Measurements from ENCODE around the gene ETHE1.

The ETHE1 gene

DNA sequence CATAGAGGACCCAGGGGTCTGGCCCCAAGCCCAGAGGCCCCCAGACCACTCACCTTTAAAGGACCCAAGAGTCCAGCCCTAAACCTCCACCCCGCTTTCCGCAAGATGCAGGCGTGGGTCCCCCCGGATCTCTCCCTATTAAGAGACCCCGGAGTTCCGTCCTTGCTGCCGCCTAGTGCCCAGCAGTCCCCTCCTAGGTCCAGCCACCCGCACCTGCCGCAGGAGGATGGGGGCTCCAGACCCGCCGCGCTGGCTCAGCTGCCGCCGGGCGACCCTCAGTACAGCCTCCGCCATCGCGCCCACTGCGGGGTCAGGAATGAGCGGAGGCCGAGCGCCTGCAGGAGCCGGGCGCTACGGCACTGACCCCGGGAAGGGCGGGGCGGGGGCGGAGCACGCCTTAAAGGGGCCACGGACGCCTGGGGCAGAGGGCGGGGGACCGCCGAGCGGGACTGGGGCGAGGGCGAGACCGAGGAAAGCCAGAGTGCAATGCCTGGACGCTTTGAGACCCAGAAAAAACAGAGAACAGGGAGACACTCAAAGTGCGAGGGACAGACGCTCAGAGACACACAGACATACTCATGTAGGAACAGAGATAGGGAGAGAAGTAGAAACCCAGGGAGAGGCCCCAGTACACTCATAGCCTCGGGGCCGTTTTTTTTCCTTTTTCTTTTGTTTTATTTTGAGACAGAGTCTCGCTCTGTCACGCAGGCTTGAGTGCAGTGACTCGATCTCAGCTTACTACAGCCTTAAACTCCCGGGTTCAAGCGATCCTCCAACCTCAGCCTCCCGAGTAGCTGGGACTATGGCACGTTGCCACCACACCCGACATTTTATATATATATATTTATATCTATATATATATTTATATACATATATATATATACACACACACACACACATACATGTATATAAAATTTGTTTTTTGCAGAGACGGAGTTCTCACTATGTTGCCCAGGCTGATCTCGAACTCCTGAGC is at the start of gene ETHE1:
Gene ETHE1 (minus strand): TSS at position 318 of the 976 bp plus-strand sequence. CDS start 24 bp downstream, at position 294.
- no peak for DNase-seq (ENCODE audit: low read depth)
- TF ChIP-seq CTCF (IDR thresholded peaks at IDR 0.05; ENCODE audit: control insufficient read depth, insufficient read depth, low read depth, low read length, missing control alignments) = no peak
- peak within 1 kb of the TSS; percentile 80 for H3K4me3 ChIP-seq (ENCODE audit: control insufficient read depth, low read depth, low read length)

DNA sequence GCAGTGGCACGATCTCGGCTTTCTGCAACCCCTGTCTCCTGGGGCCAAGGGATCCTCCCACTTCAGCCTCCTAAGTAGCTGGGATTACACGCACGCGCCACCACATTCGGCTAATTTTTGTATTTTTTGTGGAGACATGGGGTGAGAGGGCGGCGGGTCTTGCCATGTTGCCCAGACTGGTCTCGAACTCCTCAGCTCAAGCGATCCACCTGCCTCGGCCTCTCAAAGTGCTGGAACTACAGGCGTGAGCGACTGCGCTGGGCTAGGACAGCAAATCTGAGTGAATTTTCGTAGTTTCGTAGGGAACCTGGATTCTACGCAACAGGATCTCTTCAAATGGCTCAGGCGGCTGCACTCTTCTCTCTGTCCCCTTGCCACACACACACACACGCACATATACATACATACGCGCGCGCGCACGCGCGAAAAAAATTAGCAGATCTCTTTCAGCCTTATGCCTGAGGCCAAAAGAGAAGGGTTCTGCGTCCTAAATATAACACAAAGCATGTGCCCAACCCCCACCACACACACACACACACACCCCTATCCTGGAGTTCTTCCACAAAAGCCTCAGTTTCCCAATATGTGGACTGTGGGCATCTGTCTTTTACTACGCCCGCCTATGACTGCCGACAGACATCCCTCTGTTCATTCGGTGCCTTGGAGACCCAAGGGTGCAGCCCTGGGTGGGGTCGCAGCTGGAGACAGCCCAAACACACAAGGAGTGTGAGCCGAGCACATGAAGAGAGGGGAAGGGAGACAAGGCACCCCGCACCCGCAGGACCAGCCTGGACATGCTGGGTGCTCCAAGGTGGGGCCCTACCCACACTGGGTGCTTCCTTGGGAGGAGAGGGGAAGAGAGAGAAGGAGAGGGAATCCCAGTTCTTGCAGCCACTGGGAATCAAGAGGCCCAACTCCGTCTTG is 49.2 kb upstream of the ETHE1 start:
- H3K4me3 ChIP-seq (ENCODE audit: control insufficient read depth, low read depth, low read length) = peak overlapping the region; percentile 28
- no peak for DNase-seq (ENCODE audit: low read depth)
- TF ChIP-seq CTCF (IDR thresholded peaks at IDR 0.05; ENCODE audit: control insufficient read depth, insufficient read depth, low read depth, low read length, missing control alignments) = no peak

- DNase-seq (ENCODE audit: low read depth) = peak; percentile 90
- no peak for TF ChIP-seq CTCF (IDR thresholded peaks at IDR 0.05; ENCODE audit: control insufficient read depth, insufficient read depth, low read depth, low read length, missing control alignments)
- H3K4me3 ChIP-seq (ENCODE audit: control insufficient read depth, low read depth, low read length) = peak within 1 kb of the TSS; percentile 83
Measured at GRCh38 chr19:43575156-43575950, 48.4 kb upstream of the ETHE1 start, which contains the start of the genes PINLYP and XRCC1. TSS of gene PINLYP (plus strand) at chr19:43575801. CDS start at chr19:43577192, 1,391 bp downstream. TSS of gene XRCC1 (minus strand) at chr19:43575527. CDS start at chr19:43575458, 69 bp downstream.

DNA sequence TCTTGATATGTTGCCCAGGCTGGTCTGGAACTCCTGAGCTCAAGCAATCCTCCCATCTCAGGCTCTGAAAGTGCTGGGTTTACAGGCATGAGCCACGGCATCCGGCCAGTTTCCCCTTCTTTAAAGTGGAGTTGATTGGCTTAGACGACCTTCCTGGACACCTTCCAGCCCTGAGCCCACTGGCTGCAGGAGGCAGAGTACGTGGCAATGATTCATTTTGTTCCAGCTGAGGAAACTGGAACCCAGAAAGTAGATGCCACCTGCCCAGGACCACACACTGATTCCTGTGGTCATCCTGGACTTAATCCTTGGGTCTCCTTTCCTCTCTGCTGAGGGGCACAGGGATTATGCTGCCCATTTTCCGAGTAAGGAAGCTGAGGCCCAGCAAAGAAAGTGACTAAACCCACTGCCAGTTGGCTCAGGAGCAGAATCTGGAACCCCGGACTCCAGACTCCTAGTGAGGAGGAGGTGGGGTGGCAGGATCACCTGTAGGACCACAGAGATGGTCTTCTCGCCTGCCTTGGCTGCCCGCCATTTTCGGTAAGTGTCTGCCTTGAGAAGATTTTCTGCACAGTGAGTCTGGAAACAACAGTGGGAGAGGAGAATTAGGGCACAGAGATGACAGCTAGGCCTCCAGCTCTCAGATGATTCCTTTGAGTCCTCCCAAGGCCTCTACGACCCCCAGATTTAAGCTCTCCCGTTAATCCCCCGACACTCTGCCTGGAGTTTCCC is 47.6 kb upstream of the ETHE1 start:
- no peak for DNase-seq (ENCODE audit: low read depth)
- H3K4me3 ChIP-seq (ENCODE audit: control insufficient read depth, low read depth, low read length) = peak overlapping the region; percentile 83

GRCh38 chr19:43572171-43572588 is 45.2 kb upstream of the ETHE1 start:
- no peak for TF ChIP-seq CTCF (IDR thresholded peaks at IDR 0.05; ENCODE audit: control insufficient read depth, insufficient read depth, low read depth, low read length, missing control alignments)
- DNase-seq (ENCODE audit: low read depth) = no peak
- no peak overlapping the region for H3K4me3 ChIP-seq (ENCODE audit: control insufficient read depth, low read depth, low read length)

More for the DNA sequence above, 47.6 kb upstream of the ETHE1 start:
- no peak for TF ChIP-seq CTCF (IDR thresholded peaks at IDR 0.05; ENCODE audit: control insufficient read depth, insufficient read depth, low read depth, low read length, missing control alignments)
